Keratinocyte (primary cell): ENCODE results near the gene ANTKMT. TPM values are rescaled to one million over a fixed set of nuclear protein-coding genes. Genes with fewer than 3 reads are reported as not detected.

Experiments used
- DNase-seq: peaks from one replicate; pipeline ENCODE4 v3.0.0-alpha.2; 2011; ENCODE audit warnings: low read depth, missing footprints, low spot score
- FAIRE-seq: peaks from 2 replicates; lab custom pipeline; 2011; peaks lifted over from hg19 to GRCh38; lab: Jason Lieb, UNC
- H2AFZ ChIP-seq: 2 replicates; pipeline ENCODE4 v1.6.0; 2012; ENCODE audit warnings: low read length, control low read depth, inconsistent platforms; ENCODE audit not compliant: control insufficient read depth
- H3K27ac ChIP-seq: 2 replicates; pipeline ENCODE4 v1.5.1; 2011; ENCODE audit warnings: low read length; ENCODE audit not compliant: control insufficient read depth, insufficient read depth
- H3K27me3 ChIP-seq: 3 replicates; pipeline ENCODE4 v1.6.0; 2011; ENCODE audit warnings: low read length; ENCODE audit not compliant: control insufficient read depth, insufficient read depth; ENCODE audit errors: extremely low read depth
- H3K36me3 ChIP-seq, 2 experiments: 2 replicates in 1 of 2; 3 replicates in 1 of 2; pipeline ENCODE4 v1.5.1; 2011; ENCODE audit warnings: low read length in 2 of 2, mild to moderate bottlenecking in 1 of 2; ENCODE audit not compliant: control insufficient read depth in 2 of 2, insufficient read depth in 2 of 2; ENCODE audit errors: extremely low read depth in 1 of 2
- H3K4me1 ChIP-seq: 3 replicates; pipeline ENCODE4 v1.5.1; 2011; ENCODE audit warnings: low read length; ENCODE audit not compliant: control insufficient read depth, insufficient read depth; ENCODE audit errors: extremely low read depth
- H3K4me2 ChIP-seq: 3 replicates; pipeline ENCODE4 v1.6.0; 2011; ENCODE audit warnings: low read depth, low read length; ENCODE audit not compliant: control insufficient read depth, insufficient read depth; ENCODE audit errors: extremely low read depth
- H3K4me3 ChIP-seq, 3 experiments: fragments of 200-600 bp in 1 of 3; sonication (generic) in 1 of 3; 2 replicates in 2 of 3; 3 replicates in 1 of 3; pipeline ENCODE4 v1.5.1; 2011 to 2016; ENCODE audit warnings: low read length in 3 of 3, mild to moderate bottlenecking in 3 of 3, control low read depth in 2 of 3, inconsistent platforms in 1 of 3, low read depth in 1 of 3, mixed read lengths in 1 of 3, mixed run types in 1 of 3, moderate library complexity in 1 of 3; ENCODE audit not compliant: control insufficient read depth in 2 of 3, insufficient read depth in 2 of 3; ENCODE audit errors: extremely low read depth in 1 of 3
- H3K79me2 ChIP-seq: 2 replicates; pipeline ENCODE4 v1.6.0; 2012; ENCODE audit warnings: low read length; ENCODE audit not compliant: control insufficient read depth, insufficient read depth
- H3K9ac ChIP-seq: 3 replicates; pipeline ENCODE4 v1.6.0; 2011; ENCODE audit warnings: low read length; ENCODE audit not compliant: control insufficient read depth, insufficient read depth; ENCODE audit errors: extremely low read depth
- H3K9me1 ChIP-seq: 3 replicates; pipeline ENCODE4 v1.6.0; 2011; ENCODE audit warnings: low read length; ENCODE audit not compliant: control insufficient read depth, insufficient read depth; ENCODE audit errors: extremely low read depth
- H3K9me3 ChIP-seq: 2 replicates; pipeline ENCODE4 v1.5.1; 2012; ENCODE audit warnings: low read depth, low read length; ENCODE audit not compliant: control insufficient read depth
- H4K20me1 ChIP-seq: 3 replicates; pipeline ENCODE4 v1.6.0; 2011; ENCODE audit warnings: low read length; ENCODE audit not compliant: control insufficient read depth, insufficient read depth; ENCODE audit errors: extremely low read depth
- CTCF ChIP-seq, 3 experiments: IDR thresholded peaks in 1 of 3; conservative IDR thresholded peaks in 1 of 3; optimal IDR thresholded peaks in 1 of 3; 2 replicates in 2 of 3; 3 replicates in 1 of 3; pipeline versions ENCODE3 to v1.5.1; 2011; ENCODE audit warnings: low read length in 3 of 3, mild to moderate bottlenecking in 3 of 3, moderate library complexity in 2 of 3, control low read depth in 1 of 3, inconsistent platforms in 1 of 3; ENCODE audit not compliant: insufficient read depth in 2 of 3; ENCODE audit errors: extremely low read depth in 1 of 3
- EZH2 ChIP-seq: IDR thresholded peaks from one replicate; pipeline ENCODE4 v1.6.1; 2012; ENCODE audit warnings: inconsistent platforms, mild to moderate bottlenecking, low read length, moderate library complexity
- dilution Hi-C: fragments of 300-500 bp; cut with MboI; formaldehyde crosslinking; loops from one replicate; pipeline ENCODE4 v1.7.0; 2020; ENCODE audit warnings: low sequenced_read_pairs; ENCODE audit not compliant: extremely low pct_ligation_motif_present
- polyA plus RNA-seq, 5 experiments: library from polyadenylated mRNA; depleted of rRNA in 3 of 5; stranded (reverse) in 3 of 5; stranded (forward) in 1 of 5; unstranded in 1 of 5; fragments of >200 nt; gene quantifications; 1 replicate in 1 of 5; 2 replicates in 3 of 5; 3 replicates in 1 of 5; pipeline versions ENCODE4 v1.2.1 to v1.2.3, GENCODE V29; 2011 to 2012; ENCODE audit warnings: missing spikeins in 2 of 5, low read depth in 1 of 5, low replicate concordance in 1 of 5

The ANTKMT gene
- polyA plus RNA-seq, 1 donor (not counting 4 experiments of a cell fraction or from before 2014, with no cell fraction given): 5.6 TPM

- H4K20me1 ChIP-seq: no peaks in the 10 kb centered on the region
- no peaks in the 10 kb centered on the region for H3K36me3 ChIP-seq
- FAIRE-seq (peak; percentile 81), DNase-seq (no peak)
- H3K4me1 ChIP-seq: peaks cover 34% of the 10 kb centered on the region
- H3K9ac ChIP-seq: peak within 1 kb of the TSS; percentile 63
- TF ChIP-seq EZH2 (no peak), CTCF (optimal IDR thresholded peaks at IDR 0.05 in 1 of 3, IDR thresholded peaks at IDR 0.05 in 1 of 3, conservative IDR thresholded peaks at IDR 0.05 in 1 of 3; ENCODE audit: extremely low read depth in 1 of 3, insufficient read depth in 2 of 3, low read length in 3 of 3) (no peak)
- peak within 1 kb of the TSS in 1 of 3 experiments; percentile 6 for H3K4me3 ChIP-seq
- no peaks in the 10 kb centered on the region for H3K9me3 ChIP-seq
- H3K79me2 ChIP-seq: no peaks in the 10 kb centered on the region
- dilution Hi-C loops: no loop called here
- H3K27ac ChIP-seq: peak within 1 kb of the TSS; percentile 74
- peak within 1 kb of the TSS; percentile 33 for H2AFZ ChIP-seq
- H3K27me3 ChIP-seq: no peaks in the 10 kb centered on the region
- H3K9me1 ChIP-seq: no peaks in the 10 kb centered on the region
- H3K4me2 ChIP-seq: peak within 1 kb of the TSS; percentile 50
Measured at GRCh38 chr16:760545-761343, 39.8 kb downstream of the ANTKMT start, which contains the start of gene MSLN. Gene MSLN, plus strand, starts transcription at chr16:760734. Its CDS starts 1,947 bp downstream, at chr16:762681.

- H3K27me3 ChIP-seq: peaks cover 3% of the 10 kb centered on the region
- no peak overlapping the region for H2AFZ ChIP-seq
- no peaks in the 10 kb centered on the region for H3K36me3 ChIP-seq
- dilution Hi-C loops: no loop called here
- H3K9me3 ChIP-seq: no peaks in the 10 kb centered on the region
- no peaks in the 10 kb centered on the region for H4K20me1 ChIP-seq
- FAIRE-seq: no peak
- H3K4me1 ChIP-seq: peaks cover 34% of the 10 kb centered on the region
- H3K27ac ChIP-seq: no peak overlapping the region
- H3K9ac ChIP-seq: peak overlapping the region; percentile 63
- no peak for DNase-seq
- H3K79me2 ChIP-seq: no peaks in the 10 kb centered on the region
- H3K9me1 ChIP-seq: no peaks in the 10 kb centered on the region
- H3K4me3 ChIP-seq: peak overlapping the region in 1 of 3 experiments; percentile 6
- no peak overlapping the region for H3K4me2 ChIP-seq
- peak in 1 of 3 experiments; percentile 9 for TF ChIP-seq CTCF (optimal IDR thresholded peaks at IDR 0.05 in 1 of 3, IDR thresholded peaks at IDR 0.05 in 1 of 3, conservative IDR thresholded peaks at IDR 0.05 in 1 of 3; ENCODE audit: extremely low read depth in 1 of 3, insufficient read depth in 2 of 3, low read length in 3 of 3)
- no peak for TF ChIP-seq EZH2
Measured at GRCh38 chr16:761625-762513, 40.9 kb downstream of the ANTKMT start.
